MCF 10A (cell line): ENCODE results near the gene LRRN2. TPM values are rescaled to one million over a fixed set of nuclear protein-coding genes. Genes with fewer than 3 reads are reported as not detected.

Source experiments
- BruUV-seq: library from RNA; stranded (reverse); fragments of 400-500 nt; replicated peaks from 2 replicates; lab custom pipeline; 2021; lab: Mats Ljungman, UMichigan
- CTCF ChIA-PET: fragments of 300-600 bp; sonication (Branson Sonifier 250); formaldehyde crosslinking; extraction: SDS; loops from one replicate; lab custom pipeline; 2021; ENCODE audit warnings: antibody characterized with exemption, inconsistent platforms; lab: Yijun Ruan, JAX
- POLR2A ChIA-PET: fragments of 300-600, 350-650 bp; sonication (Branson Sonifier 250); formaldehyde crosslinking; extraction: SDS; loops from one replicate; lab custom pipeline; 2020; ENCODE audit warnings: antibody characterized with exemption, inconsistent platforms; lab: Yijun Ruan, JAX
- DNase-seq: peaks from one replicate; pipeline ENCODE4 v3.0.0-alpha.2; 2018; ENCODE audit not compliant: unreplicated experiment
- H3K27ac Mint-ChIP-seq: one replicate; pipeline ENCODE4 v1.8.0; 2022; ENCODE audit warnings: mild to moderate bottlenecking, low read depth, mixed read lengths; ENCODE audit not compliant: unreplicated experiment
- H3K27me3 Mint-ChIP-seq: one replicate; pipeline ENCODE4 v1.8.0; 2022; ENCODE audit warnings: mixed read lengths; ENCODE audit not compliant: insufficient read depth, unreplicated experiment
- H3K36me3 Mint-ChIP-seq: one replicate; pipeline ENCODE4 v1.8.0; 2022; ENCODE audit warnings: mild to moderate bottlenecking, moderate library complexity, mixed read lengths; ENCODE audit not compliant: insufficient read depth, unreplicated experiment
- H3K4me1 Mint-ChIP-seq: one replicate; pipeline ENCODE4 v1.8.0; 2022; ENCODE audit warnings: mixed read lengths; ENCODE audit not compliant: insufficient read depth, unreplicated experiment
- H3K4me3 Mint-ChIP-seq: one replicate; pipeline ENCODE4 v1.8.0; 2022; ENCODE audit warnings: mild to moderate bottlenecking, moderate library complexity, mixed read lengths; ENCODE audit not compliant: unreplicated experiment
- H3K9me3 Mint-ChIP-seq: one replicate; pipeline ENCODE4 v1.8.0; 2022; ENCODE audit warnings: mixed read lengths; ENCODE audit not compliant: unreplicated experiment
- CTCF ChIP-seq: fragments of 200-600 bp; IDR thresholded peaks from one replicate; pipeline ENCODE4 v1.8.0; 2022; ENCODE audit warnings: antibody characterized with exemption, mild to moderate bottlenecking; ENCODE audit not compliant: unreplicated experiment
- intact Hi-C: fragments of 100-400 bp; cut with micrococcal nuclease; formaldehyde crosslinking; loops from 2 replicates; pipeline ENCODE4 v1.14.1; 2022
- total RNA-seq: library from RNA; stranded (reverse); gene quantifications from 2 replicates; pipeline ENCODE4 v1.2.3, GENCODE V29; 2022

The LRRN2 gene
- total RNA-seq, 1 experiment from 2014 or later: not detected

DNA sequence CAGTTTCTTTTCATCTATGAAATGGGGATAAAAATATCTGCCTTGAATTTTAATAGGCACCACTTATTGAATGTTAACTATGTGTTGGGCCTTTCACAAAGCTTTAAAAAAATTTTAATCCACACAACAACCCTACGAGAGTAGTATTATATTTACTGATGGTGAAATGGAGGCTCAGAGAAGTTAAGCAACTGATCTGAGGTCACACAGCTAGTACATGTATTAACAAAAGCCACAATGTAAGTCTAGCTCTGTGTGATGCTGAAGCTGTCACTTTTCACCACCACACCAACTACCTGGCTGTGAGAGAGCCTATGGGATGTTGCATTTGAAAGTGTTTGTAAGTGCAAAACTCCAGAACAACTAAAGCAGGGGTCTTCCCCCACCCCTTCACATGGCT, 44.1 kb downstream of the LRRN2 start:
- peaks cover 42% of the 10 kb centered on the region for H3K27me3 Mint-ChIP-seq
- BruUV-seq: no TSS peak
- DNase-seq: no peak
- CTCF ChIA-PET: interaction anchor here (0.6 to 3.9 kb wide), 7 partner anchors 106 to 684 kb away, joined by 3 to 33 read pairs (median 6); no protein-coding TSS in a partner anchor
- no peak for TF ChIP-seq CTCF
- H3K27ac Mint-ChIP-seq: no peak overlapping the region
- intact Hi-C loops: no loop called here
- no peaks in the 10 kb centered on the region for H3K36me3 Mint-ChIP-seq
- H3K4me1 Mint-ChIP-seq: no peaks in the 10 kb centered on the region
- POLR2A ChIA-PET: no interaction called here
- H3K9me3 Mint-ChIP-seq: no peaks in the 10 kb centered on the region
- no peak overlapping the region for H3K4me3 Mint-ChIP-seq

- Mint-ChIP-seq H3K27me3 (peaks cover 51% of the 10 kb centered on the region), H3K9me3 (no peaks in the 10 kb centered on the region), H3K36me3 (no peaks in the 10 kb centered on the region), H3K4me1 (no peaks in the 10 kb centered on the region), H3K27ac (no peak overlapping the region), H3K4me3 (no peak overlapping the region)
- CTCF ChIA-PET: interaction anchor here (0.8 to 3.9 kb wide), 4 partner anchors 31 to 167 kb away, joined by 3 to 33 read pairs (median 6); no protein-coding TSS in a partner anchor
- TF ChIP-seq CTCF: no peak
- BruUV-seq: no TSS peak
- intact Hi-C loops: no loop called here
- no peak for DNase-seq
- POLR2A ChIA-PET: interaction anchor here (1.2 kb wide), 1 partner anchor 9 kb away, joined by 3 read pairs; no protein-coding TSS in a partner anchor
These were observed 45.0 kb downstream of the LRRN2 start for GRCh38 chr1:204640578-204640977.

DNA sequence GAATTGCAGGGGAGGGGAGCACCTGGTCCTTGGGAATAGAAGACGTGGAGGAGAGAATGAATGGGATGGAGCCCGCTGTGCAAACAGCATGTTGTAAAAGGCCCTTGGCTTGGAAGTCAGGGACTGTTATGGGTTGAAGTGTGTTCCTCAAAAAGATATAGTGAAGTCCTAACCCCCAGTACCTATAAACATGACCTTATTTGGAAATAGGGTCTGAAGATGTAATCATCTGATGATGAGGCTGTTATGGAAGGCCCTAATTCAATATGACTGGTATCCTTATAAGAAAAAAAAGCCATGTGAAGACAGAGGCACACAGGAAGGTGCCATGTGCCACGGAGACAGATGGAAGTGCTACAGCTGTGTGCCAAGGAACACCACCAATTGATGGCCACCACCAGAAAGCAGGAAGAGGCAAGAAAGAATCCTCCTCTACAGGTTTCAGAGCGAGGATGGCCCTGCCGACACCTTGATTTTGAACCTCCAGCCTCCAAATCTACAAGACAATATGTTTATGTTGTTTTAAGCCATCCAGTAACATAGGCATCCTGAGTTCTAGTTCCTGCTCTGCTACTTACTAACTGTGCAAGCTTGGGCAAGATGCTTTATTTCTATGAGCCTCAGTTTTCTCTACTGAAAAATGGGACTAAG, 51.2 kb downstream of the LRRN2 start:
- no peak overlapping the region for H3K4me3 Mint-ChIP-seq
- peaks cover 43% of the 10 kb centered on the region for H3K27me3 Mint-ChIP-seq
- H3K36me3 Mint-ChIP-seq: no peaks in the 10 kb centered on the region
- no TSS peak for BruUV-seq
- no peaks in the 10 kb centered on the region for H3K4me1 Mint-ChIP-seq
- no peaks in the 10 kb centered on the region for H3K9me3 Mint-ChIP-seq
- no peak for DNase-seq
- intact Hi-C loops: no loop called here
- H3K27ac Mint-ChIP-seq: no peak overlapping the region
- POLR2A ChIA-PET: interaction anchor here (1.1 kb wide), 1 partner anchor 119 kb away, joined by 3 read pairs; no protein-coding TSS in a partner anchor
- CTCF ChIA-PET: interaction anchor here (0.8 to 1.3 kb wide), 3 partner anchors 9 to 172 kb away, joined by 3 to 5 read pairs (median 3); no protein-coding TSS in a partner anchor
- TF ChIP-seq CTCF: no peak

GRCh38 chr1:204633665-204634064, 51.9 kb downstream of the LRRN2 start:
- peaks cover 43% of the 10 kb centered on the region for H3K27me3 Mint-ChIP-seq
- H3K27ac Mint-ChIP-seq: no peak overlapping the region
- CTCF ChIA-PET: interaction anchor here (1.0 to 1.3 kb wide), 2 partner anchors 10 to 19 kb away, joined by 3 read pairs; no protein-coding TSS in a partner anchor
- H3K4me3 Mint-ChIP-seq: no peak overlapping the region
- no peak for DNase-seq
- POLR2A ChIA-PET: interaction anchor here (0.6 kb wide), 1 partner anchor 11 kb away, joined by 3 read pairs; no protein-coding TSS in a partner anchor
- intact Hi-C loops: no loop called here
- no TSS peak for BruUV-seq
- TF ChIP-seq CTCF: no peak
- no peaks in the 10 kb centered on the region for H3K9me3 Mint-ChIP-seq
- no peaks in the 10 kb centered on the region for H3K36me3 Mint-ChIP-seq
- H3K4me1 Mint-ChIP-seq: no peaks in the 10 kb centered on the region
